Measurements from ENCODE around the gene SDR39U1.

Gene SDR39U1

DNA sequence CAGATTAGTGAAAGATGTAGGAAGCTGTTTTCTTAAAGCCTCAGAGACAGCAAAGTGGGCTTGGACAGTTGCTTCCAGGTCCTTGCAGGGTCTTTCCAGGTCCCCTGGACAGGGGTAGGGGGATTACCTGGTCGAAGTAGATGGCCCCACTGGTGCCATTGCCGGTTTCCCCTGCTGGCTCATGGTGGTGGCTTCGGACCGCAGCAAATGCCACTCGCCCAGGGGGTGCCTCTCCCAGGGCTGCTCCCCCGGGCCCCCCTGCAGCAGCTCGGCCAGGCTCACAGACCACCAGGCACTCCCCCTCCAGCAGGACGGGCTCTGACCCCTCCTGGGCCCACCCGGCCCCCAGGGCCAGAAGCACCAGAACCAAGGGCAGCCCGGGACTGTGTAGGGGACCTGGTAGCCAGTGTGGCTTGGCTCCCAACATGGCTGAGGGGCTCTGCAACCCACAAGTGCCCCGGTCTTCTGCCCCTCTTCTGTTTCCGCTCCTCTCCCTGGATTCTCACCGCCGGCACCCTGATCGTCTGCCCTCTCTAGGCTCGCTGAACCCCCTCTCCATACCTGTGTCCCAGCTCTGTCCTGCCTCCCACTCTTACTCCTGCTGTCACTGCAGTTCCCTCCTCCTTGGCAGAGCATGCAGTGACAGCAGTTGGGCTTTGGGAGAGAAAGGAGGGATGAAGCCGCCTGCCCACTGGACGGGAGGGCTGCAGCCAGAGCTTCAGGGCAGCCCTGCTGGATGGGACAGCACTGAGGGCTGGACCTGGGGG, 13.8 kb downstream of the SDR39U1 start:
- no peak for DNase-seq

DNA sequence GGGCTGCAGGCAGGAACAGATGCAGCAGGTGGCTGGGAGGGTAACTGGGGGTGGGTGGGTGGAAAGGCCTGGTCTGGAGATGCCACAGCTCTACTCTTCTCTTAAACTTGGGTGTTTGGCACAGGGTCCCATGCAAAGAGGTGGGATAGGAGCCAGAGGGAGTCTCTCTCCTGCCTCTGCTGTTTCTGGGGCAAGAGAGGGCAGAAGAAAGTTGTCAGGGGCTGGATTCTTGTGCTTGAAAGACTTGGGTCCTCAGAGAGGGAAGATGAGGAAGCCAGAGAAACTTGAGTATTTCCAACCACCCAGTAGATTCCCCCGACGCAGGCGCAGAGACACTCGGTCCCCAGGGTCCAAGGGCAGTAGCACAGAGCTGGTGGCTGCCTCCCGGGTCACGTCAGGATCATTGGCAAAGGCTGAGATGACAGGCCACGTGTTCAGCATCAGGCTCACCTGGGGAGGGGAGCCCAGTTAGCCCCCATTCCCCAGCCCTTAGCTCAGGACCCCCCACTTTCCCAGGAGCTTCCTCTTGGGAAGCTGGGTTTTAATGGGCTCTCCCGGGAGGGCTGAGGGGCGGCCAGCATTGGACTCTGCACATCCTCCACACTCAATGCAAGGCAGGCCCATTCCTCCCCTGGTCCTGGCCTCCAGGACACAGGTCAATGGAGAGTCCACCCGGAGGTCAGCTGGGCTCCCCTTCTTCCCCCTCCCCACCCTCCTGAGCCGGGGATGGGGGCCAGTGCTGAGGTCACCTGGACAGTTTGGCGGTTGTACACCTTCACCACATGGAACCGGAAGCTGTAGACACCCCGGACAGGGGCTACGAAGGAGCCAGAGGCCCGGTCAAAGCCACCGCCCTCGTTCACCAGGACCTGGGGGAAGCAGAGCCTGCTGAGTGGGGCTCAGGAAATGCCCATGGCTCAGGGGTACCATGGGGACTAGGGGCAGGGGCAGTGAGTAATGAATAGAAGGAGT, 14.8 kb downstream of the SDR39U1 start:
- DNase-seq = no peak

GRCh38 chr14:24426912-24427536, 15.6 kb downstream of the SDR39U1 start:
- no peak for DNase-seq

GRCh38 chr14:24426150-24426911, 16.2 kb downstream of the SDR39U1 start:
- no peak for DNase-seq

DNA sequence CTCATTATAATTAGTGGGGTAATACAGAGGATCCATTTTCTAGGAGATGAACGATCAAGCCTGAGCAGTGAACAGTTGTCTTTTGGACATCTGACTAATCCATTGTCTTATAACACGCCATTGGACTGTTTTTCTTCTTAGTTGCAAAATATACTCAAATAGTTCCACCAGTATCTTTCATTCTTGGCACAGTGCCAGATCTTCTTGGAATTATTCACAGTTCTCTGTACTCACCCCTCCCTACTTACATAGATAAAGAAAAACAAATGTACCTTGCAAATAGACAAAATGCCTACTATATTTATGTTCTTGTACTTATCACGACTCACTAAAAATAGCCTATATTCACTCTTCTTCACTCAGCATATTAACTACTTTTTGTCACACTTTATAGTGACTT, 16.9 kb downstream of the SDR39U1 start:
- no peak for DNase-seq

- no peak for DNase-seq
These were observed 19.6 kb downstream of the SDR39U1 start for GRCh38 chr14:24422694-24423601.

- no peak for DNase-seq
These were observed 20.3 kb downstream of the SDR39U1 start for GRCh38 chr14:24422261-24422660.

DNA sequence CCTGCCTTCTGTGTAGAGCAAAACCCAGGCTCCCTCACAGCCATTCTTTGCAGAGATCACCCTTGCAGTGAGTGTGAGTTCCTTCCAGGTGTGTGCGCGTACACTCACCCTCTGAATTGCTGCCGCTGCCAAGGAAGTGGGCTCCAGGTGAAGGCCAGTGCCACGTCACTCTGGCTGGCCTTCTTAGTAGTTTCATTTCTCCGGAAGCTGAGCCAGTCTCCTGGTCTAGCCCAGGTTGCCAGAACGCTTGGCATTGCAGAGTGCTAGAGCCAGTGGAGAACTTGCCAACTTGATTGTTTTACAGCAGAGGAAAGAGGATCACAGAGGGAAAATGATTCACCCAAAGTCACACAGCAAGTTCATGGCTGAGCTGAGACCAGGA, 24.1 kb downstream of the SDR39U1 start:
- no peak for DNase-seq

DNA sequence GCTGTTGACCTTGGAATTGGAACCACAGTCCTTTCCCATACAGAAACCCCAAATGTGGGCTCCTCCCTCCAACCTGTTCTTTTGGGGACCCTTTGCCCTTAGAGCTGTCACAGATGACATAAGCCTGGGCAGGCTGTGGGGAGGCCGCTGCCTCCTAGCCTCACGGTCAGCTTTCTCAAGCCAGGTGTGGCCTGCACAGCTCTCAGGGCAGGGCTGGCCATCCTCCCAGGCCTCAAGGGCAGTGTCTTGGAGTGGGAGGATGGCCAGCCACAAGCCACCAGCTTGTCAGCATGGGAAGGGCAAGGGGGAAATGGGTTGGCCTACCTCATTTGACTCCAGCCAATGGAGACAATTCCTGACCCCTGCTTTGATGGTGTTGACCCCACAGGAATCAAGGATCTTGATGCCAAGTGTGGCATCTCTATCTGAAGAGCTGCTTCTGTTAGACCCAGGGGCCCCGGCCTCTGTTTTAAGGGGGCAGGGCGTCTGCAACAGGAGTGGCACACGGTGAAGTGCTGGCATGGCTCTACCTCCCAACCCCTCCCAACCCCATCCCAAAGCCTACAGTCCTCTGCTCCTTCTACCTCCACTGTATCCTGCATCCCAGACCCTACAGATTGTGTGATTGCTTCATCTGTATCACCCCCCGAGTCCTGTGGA, 24.6 kb downstream of the SDR39U1 start:
- no peak for DNase-seq

GRCh38 chr14:24416932-24417619, 25.5 kb downstream of the SDR39U1 start:
- no peak for DNase-seq

- DNase-seq = no peak
These were observed 26.2 kb downstream of the SDR39U1 start for GRCh38 chr14:24416254-24416931.

- DNase-seq = no peak
These were observed 26.9 kb downstream of the SDR39U1 start for GRCh38 chr14:24415421-24416253.

- DNase-seq = no peak
These were observed 27.7 kb downstream of the SDR39U1 start for GRCh38 chr14:24414732-24415420.

DNA sequence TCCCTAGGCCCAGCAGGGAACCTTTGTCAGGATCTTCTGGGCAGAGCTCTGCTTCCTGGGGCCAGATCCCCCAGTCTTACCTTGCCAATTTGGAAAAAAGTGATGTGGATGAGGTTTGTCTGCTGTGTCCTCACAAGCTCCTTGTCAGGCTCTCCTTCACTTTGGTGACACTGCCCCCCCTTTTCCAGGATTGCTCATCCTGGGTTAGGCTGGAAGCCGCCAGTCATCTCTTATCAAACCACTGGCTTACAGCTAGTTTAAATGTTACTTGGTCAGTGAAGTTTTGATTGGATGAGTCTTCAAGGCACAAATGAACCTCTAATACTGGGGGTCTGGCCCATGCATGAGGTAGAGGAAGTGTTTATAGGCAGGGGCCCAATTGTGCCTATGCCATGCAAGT, 28.5 kb downstream of the SDR39U1 start:
- DNase-seq = no peak

GRCh38 chr14:24411443-24412389, 30.9 kb downstream of the SDR39U1 start:
- no peak for DNase-seq

- DNase-seq = no peak
These were observed 32.6 kb downstream of the SDR39U1 start for GRCh38 chr14:24409956-24410355.

- no peak for DNase-seq
These were observed 33.4 kb downstream of the SDR39U1 start for GRCh38 chr14:24409192-24409591.

All from activated CD4-positive, CD25-positive, alpha-beta regulatory T cell treated with anti-CD3 and anti-CD28 coated beads, Interleukin-2, amount 50 U/mL, for 72 hours (primary cell).